GM19452 (cell line): ENCODE data around the gene TMEM272.
A peak's percentile ranks its signal among the peaks of the same experiment; 100 is the strongest.

ENCODE experiments used
- ATAC-seq: cut with Tn5 transposase; IDR thresholded peaks from one replicate; pipeline ENCODE4 v1.9.1; 2021; ENCODE audit not compliant: unreplicated experiment

TMEM272 gene

DNA sequence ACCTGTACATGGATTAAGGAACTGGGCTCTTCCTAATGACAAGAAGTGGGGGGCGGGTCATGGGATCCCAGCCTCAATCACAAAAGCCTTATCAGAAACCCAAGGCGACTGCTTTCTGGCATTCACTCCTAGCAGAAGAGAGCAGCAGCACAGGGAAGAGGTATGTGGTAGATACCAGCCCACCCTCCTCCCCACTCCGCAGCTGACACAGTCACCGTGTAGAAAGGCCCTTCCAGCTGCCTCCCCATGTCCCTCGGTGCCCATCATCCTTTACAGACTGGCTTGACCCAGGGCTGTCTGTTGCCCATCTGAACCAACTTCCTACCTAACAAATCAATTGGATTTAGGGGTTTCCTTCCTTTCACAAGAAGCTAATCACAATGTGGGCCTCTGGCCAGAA is 37.9 kb downstream of the TMEM272 start:
- no peak for ATAC-seq

DNA sequence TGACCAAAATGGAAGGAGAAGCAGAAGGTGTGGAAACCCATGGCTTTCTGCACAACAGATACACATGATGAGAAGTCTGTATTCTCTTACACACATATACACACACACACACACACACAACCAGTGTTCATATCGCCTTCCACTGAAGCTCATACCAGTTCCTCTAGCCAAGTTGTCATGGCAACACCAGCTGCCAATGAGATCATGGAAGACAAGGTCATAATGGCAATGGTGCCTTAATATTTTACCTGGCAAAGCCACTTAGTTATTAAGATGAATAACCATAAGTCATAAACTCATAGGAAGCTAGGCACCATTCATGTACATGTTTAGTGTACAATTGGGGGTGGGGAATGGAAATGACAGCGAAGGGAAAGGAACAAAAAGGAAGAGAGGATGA is 38.4 kb downstream of the TMEM272 start:
- ATAC-seq = no peak

- ATAC-seq = no peak
These were observed 39.1 kb downstream of the TMEM272 start for GRCh38 chr13:51805925-51806324.

DNA sequence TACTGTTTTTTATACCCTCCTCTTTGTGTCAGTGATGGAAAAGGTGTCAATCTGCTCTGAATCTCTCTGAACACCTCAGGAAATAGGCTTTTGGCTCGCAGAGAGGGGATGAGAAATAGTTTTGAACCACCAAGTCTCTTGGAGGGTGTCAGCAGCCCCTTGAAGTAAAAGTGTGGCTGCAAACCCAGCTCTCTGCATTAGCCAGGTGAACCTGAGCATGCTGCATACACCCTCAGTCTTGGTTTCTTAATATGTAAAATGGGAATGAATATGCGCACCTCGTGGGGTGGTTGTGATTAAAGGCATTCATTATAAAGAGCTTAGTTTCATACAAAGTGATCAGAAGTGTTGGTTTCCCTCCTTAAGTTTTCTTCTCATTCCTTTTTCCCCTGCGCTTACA is 39.7 kb downstream of the TMEM272 start:
- ATAC-seq = no peak

DNA sequence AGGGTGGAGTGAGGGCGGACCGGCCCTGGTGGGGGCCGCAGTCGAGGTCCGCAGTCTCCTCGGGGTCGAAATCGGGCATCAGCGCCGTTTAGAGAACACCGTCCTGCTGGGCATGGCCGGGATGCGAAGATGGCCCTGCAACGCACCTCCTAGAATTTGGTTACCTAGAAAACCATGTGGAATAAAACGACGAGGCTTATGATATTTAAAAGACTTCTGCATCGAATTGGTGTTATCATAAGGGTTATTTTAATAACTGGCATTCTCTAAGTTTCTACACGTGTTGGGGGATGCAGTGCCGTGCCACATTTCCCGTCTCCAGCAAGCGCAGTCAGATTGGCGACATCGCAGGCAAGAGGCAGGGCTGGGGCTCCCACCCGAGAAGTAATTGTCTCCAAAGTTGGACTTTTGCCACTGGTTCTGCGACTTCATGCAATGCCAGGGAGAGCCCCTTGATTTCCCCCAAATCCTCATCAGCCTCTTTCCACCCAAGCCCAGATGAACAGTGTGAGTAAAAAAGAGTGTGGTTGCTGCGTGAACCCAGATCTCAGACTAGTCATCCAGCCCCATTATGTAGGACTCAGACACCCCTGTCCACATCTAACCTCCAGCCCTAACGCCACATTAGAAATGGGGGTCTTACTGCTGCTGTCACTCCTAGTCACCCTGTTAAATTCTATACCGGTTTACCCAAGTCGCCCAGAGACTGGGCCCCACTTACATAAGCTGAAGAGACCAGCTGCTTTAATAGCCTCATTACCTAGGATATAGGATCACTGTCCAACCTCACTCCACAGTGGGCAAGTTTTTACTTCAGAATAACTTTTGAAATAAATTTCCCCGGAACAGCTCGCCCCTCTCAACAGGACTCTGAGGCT is 40.4 kb downstream of the TMEM272 start:
- no peak for ATAC-seq

DNA sequence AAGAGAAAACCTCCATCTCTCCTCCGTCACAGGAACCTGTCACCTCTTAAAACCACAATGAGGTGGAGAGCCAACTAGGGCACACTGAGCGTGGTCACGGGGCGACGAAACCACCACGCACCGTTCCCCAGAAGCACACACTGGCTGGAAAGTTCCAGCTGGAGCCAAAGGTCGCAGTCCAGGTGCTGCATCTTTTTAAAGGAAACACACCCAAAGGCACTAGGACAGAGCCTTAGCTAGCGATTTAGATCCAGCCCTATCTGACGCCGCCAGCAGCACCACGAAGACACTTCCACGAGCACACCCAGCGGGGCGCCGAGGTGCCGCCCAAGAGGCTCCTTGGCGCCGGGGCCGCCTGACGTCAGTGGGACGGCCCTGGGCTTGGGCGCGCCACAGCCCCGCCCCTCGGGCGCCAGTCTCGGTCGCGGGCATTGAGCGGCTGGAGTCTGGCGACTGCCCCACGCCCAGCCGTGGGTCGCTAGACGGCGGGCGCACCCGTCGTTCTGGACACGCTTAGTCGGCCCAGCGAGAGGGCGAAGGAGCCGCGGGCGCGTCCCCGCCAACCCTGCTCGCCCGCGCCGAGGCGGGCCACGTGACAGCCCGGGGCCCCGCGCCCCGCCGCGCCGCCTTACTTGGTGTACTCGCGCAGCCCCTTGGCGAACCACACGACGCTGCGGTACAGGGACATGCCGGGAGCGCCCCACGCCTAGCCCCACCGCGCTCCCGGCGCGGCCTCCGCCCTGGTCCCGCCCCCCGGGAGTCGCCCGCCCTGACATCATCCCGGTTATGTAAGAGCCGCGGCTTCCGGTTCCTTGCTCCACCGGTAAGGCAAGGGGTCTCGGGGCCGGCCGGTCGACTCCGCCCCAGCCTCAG is 41.3 kb downstream of the TMEM272 start, which contains the start of gene DHRS12:
Gene DHRS12 (minus strand): TSS at position 742 of the 873 bp plus-strand sequence. CDS start 4,504 bp downstream, outside the sequence.
- peak; percentile 87 for ATAC-seq

DNA sequence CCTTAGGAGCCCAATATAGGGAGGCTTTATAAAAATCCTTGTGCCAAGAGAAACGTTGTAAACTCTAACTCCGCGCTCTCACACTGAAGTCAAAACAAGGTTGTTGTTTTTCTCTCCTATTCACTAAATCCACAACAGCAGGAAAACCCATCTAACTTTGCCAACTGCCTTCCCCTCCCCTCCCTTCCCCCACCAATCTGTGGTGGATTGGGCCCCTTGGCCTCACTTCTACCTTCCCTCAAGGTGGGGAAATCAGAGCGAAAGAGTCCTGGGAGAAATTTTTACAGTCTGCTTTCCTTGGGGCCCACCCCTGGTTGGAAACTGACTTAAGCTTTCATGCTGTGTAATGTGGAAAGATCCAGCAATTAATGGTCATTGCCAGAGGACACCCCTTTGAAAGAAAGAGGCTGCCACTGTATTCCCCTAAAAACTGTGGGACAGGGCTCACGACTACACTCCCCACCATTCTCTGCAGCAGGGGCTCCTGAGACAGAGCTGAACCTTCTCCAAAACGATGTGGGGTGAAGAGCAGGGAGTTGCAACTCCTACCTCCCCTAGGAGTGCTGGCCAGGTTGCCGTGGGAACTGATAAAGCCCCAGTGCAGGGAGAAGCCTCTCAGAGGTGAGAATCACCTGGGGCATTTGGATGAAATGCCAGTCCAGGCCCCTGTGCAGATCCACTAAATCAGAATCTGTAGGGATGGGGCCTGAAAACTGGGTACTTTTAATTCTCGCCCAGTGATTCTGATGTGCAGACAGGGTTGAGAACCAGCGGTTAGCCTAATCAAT is 42.2 kb downstream of the TMEM272 start:
- ATAC-seq = no peak

DNA sequence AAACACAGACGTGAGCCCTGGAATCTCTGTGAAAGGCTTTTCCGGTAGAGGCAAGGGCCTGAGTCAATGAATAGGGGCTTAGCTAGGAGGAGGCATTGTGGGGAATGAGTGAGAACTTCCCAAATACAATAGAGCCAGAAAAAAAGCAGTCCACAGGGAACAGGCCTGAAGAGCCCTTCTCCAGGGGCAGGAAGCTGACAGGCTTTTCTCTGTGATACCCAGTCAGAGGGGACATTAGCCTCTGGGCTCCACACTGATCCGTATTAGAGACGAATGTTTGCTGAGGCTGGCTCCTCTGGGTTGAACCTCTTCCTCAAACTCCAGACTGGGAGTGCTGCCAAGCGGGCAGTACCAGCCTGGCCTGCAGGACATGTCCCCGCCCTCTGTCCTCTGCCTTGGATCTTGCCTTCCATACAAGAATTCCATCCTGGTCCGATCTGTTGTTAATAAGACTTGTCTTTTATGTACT is 43.3 kb downstream of the TMEM272 start:
- no peak for ATAC-seq

- no peak for ATAC-seq
These were observed 44.5 kb downstream of the TMEM272 start for GRCh38 chr13:51800486-51800885.

DNA sequence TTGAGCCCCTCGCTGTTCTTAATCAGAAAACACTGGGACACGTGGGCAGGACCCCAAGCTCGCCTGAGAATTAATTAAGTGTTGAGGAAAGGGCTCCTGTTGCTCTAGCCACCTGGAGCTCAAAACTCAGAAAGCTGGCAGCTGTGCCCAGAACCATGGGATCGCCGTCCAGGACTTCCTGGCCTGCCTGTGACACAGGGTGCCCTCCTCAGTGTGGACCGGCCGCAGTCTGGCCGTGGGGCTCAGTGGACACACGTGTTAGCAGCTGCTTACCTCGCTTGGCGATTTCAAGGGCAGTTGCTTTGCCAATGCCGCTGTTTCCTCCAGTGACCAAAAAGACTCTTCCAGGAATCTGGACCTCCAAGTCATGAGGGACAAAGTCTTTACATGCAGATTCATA is 45.7 kb downstream of the TMEM272 start:
- ATAC-seq = no peak

DNA sequence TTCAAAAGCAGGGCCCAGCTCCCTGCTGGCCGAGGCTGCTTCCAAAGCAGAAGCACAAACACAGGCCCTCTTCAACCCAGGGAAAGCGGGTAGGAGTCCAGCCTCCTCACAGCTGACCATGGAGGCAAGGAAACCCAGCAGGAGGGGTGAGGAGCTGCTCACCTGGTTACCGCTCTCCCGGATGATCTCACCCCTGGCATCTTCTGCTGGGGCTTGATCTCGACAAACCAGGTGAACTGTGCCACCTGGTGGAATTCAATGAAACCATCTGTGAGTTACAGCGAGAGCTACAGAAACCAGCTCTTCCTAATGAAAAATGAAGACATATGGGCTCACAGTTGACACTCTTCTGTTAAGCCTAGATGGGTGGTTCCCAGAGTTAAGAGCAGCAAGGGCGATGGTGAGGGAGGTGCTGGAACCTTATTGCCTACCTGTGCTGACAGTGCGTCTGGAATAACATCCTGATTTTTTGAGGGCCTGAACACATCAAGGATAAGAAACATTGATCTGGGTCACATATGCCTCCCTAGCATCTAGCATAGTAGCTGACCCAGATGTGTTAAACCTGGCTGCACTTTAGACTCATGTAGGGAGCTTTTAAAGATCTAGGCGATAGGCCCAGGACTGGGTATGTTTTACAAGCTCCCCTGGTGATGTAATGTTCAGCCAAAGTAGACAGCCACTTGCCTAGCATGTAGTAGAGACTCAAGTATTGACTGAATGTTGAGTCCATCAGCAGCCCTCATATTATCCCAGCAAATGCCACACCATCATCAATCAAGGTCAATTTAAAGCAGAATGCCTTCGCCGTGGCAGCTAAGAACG is 47.1 kb downstream of the TMEM272 start:
- ATAC-seq = no peak

GRCh38 chr13:51796546-51796945 is 48.4 kb downstream of the TMEM272 start:
- ATAC-seq = no peak

DNA sequence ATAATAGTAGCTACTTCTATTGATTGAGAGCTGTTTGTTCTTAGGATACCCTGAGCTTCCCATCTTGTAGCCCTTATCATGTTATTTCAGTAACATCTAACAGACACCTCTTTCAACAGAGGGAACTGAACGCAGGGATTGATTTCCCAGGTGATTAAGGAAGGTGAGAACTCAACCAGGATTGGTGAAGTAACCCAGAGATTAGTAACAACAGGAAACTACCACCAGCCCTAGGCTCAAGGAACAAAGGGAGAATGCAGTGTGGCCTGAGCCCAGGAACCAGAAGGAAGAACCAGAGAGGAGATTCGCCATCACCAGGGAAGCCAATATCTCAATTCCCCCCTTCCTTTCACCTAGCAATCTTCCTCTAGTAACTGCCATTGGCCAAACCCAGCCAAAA is 49.6 kb downstream of the TMEM272 start:
- no peak for ATAC-seq

DNA sequence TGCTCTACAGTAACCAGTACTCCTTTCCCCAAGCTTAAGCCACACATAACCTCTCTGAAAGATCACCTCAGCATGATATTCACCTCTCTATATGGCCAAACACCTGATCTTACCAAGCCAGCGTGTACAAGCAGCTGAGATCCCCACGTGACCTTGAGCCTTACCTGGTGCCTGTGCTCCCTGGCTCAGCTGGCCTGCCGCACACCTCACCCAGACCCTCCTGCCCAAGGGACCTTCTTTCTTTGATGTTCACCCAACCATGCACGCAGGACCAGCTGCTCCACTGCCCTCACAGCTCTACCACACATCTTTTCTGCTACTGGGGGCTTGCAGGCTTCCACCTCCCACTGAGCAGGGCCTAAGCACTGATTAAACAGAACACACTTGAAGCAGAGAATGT is 50.0 kb downstream of the TMEM272 start:
- no peak for ATAC-seq

- ATAC-seq = peak; percentile 63
These were observed 51.3 kb downstream of the TMEM272 start for GRCh38 chr13:51793570-51794271.

DNA sequence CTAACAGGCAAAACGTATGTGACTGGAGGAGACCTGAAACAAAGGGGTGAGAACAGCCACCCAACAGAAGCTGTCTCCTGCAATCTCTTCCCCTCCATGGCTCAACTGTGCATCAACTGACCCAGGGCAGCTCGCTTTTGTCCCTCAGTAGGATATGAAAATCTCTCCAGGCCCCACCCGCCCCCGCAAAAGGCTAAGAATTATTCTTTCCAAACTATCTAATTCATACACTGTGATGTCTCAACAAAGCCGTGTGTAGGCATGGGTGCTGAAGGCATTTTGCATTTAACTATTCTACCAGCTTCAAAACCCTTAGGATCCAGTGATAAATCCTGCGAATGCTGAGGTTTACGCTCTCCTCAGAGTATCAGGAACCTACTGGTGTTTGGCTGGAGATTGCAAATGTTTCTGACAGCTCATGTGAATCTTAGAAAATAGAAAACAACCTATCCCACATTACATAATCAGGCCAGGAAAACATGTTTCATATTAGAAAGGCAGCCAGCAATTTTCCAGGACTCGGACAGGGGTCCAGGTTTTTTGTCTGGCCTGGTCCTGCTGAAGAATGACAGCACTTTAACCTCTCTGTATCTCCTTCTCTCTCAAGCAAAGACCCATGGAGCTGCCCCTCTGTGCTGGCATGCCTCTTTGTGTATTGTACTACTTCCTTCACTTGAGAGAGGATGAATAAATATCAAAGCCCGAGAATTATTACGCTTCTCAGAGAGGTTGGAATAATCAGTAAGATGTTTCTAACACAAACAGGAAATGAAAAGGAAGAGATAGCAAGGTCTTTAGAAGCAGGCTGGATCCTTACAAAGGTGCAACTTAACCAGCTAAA is 58.3 kb downstream of the TMEM272 start:
- no peak for ATAC-seq

DNA sequence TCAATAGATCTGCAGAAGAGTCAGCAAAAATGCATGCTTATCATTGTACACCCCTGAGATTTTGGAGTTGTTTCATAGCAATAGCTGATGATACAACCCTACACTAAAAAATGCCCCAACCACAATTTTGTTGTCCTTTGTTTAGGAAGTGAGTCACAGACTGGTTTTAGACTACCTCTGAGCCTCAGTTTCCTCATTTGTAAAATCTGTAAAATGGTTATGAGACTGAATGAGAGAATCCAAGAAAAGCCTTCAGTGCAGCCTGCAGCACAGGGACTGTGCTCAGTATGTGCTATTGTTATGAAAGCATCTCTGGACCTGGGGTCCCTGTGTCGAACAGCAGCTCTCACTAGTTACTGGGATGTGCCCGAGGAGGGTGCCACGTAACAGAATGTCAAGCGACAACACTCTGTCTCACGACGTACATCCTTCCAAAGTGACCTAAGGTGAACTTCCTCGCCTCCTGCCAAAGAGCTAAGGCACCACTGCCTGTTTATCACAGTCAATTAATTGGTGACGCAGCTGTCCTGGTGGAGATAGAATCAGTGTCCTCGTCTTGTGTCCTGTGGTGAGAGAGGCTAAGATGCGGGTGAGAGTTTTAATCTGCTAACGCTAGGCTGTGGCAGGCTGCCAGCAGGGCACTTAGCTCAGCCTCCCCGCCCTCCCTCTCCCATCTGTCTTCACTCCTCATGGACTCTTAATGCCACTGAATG is 59.1 kb downstream of the TMEM272 start:
- ATAC-seq = no peak

DNA sequence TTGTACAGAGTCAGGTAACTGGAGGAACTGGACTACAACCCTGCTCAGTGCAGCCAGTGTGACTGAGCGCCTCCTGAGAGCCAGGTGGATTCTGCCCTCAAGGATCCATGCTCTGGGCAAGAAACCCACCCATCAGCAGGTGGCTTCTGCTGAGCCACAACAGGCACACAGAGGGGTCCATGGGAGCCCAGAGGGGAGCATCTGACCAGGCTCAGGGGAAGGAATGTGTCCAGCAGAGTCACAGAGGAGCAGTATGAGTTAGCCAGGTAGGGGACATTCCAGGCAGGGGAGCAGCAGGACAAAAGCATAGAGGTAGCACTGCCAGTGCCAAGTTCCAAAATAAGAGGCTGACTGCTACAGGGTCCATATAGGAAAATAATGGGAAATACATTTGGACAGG is 60.9 kb downstream of the TMEM272 start:
- ATAC-seq = no peak
